Neural progenitor cell (in vitro differentiated cells): ENCODE data around the gene IGFBP6. TPM values are rescaled to one million over a fixed set of nuclear protein-coding genes. Genes with fewer than 3 reads are reported as not detected.
A peak's percentile ranks its signal among the peaks of the same experiment; 100 is the strongest.

Experiments used
- DNase-seq: peaks from one replicate; pipeline ENCODE4 v3.0.0-alpha.2; 2016; ENCODE audit warnings: low spot score
- H2AFZ ChIP-seq: fragments of 200-600 bp; sonication (generic); replicated peaks from 2 replicates; pipeline ENCODE4 v1.6.1; 2016; ENCODE audit warnings: antibody characterized with exemption
- H3F3A ChIP-seq: fragments of 200-600 bp; sonication (generic); 2 replicates; pipeline ENCODE4 v1.6.1; 2016; ENCODE audit warnings: antibody characterized with exemption, low read depth
- H3K27ac ChIP-seq: fragments of 200-600 bp; sonication (generic); 2 replicates; pipeline ENCODE4 v1.5.1; 2016; ENCODE audit warnings: mild to moderate bottlenecking
- H3K27me3 ChIP-seq: fragments of 200-600 bp; sonication (generic); 2 replicates; pipeline ENCODE4 v1.6.1; 2016; ENCODE audit warnings: mild to moderate bottlenecking, moderate library complexity
- H3K36me3 ChIP-seq: fragments of 200-600 bp; sonication (generic); 2 replicates; pipeline ENCODE4 v1.5.1; 2016
- H3K4me1 ChIP-seq: fragments of 200-600 bp; sonication (generic); 2 replicates; pipeline ENCODE4 v1.6.1; 2016; ENCODE audit warnings: mixed run types
- H3K4me2 ChIP-seq: fragments of 200-600 bp; sonication (generic); 2 replicates; pipeline ENCODE4 v1.6.1; 2016
- H3K4me3 ChIP-seq: fragments of 200-600 bp; sonication (generic); 2 replicates; pipeline ENCODE4 v1.5.1; 2016
- H3K79me2 ChIP-seq: fragments of 200-600 bp; sonication (generic); 2 replicates; pipeline ENCODE4 v1.6.1; 2016; ENCODE audit warnings: low read depth
- H3K9ac ChIP-seq: fragments of 200-600 bp; sonication (generic); 2 replicates; pipeline ENCODE4 v1.6.1; 2016
- H3K9me3 ChIP-seq: fragments of 200-600 bp; sonication (generic); 2 replicates; pipeline ENCODE4 v1.5.1; 2016; ENCODE audit warnings: low read depth
- H4K20me1 ChIP-seq: fragments of 200-600 bp; sonication (generic); 2 replicates; pipeline ENCODE4 v1.6.1; 2016; ENCODE audit warnings: low read depth
- H3K27ac Mint-ChIP-seq: 3 replicates; pipeline ENCODE4 v1.8.0; 2021; ENCODE audit warnings: mixed read lengths
- H3K27me3 Mint-ChIP-seq: 2 replicates; pipeline ENCODE4 v1.8.0; 2022; ENCODE audit warnings: low read depth, mild to moderate bottlenecking, inconsistent platforms, moderate library complexity, mixed read lengths; ENCODE audit not compliant: insufficient read depth
- H3K36me3 Mint-ChIP-seq: 3 replicates; pipeline ENCODE4 v1.8.0; 2021; ENCODE audit warnings: mixed read lengths
- H3K4me1 Mint-ChIP-seq: 3 replicates; pipeline ENCODE4 v1.8.0; 2021; ENCODE audit warnings: mixed read lengths
- H3K4me3 Mint-ChIP-seq: 3 replicates; pipeline ENCODE4 v1.8.0; 2021; ENCODE audit warnings: mild to moderate bottlenecking, moderate library complexity, mixed read lengths
- H3K9me3 Mint-ChIP-seq: 3 replicates; pipeline ENCODE4 v1.8.0; 2020; ENCODE audit warnings: mixed read lengths
- CTCF ChIP-seq: fragments of 200-600 bp; sonication (generic); IDR thresholded peaks from 2 replicates; pipeline ENCODE4 v1.5.1; 2017; ENCODE audit warnings: antibody characterized with exemption, mild to moderate bottlenecking
- EZH2 ChIP-seq: fragments of 200-600 bp; sonication (generic); IDR thresholded peaks from 2 replicates; pipeline ENCODE4 v1.6.1; 2017; ENCODE audit warnings: antibody characterized with exemption, mild to moderate bottlenecking, moderate library complexity
- EZH2phosphoT487 ChIP-seq: fragments of 200-600 bp; sonication (generic); IDR thresholded peaks from 2 replicates; pipeline ENCODE4 v1.6.1; 2017; ENCODE audit warnings: antibody characterized with exemption
- total RNA-seq: library from RNA; depleted of rRNA; stranded (reverse); fragments of >200 nt; gene quantifications from 2 replicates; pipeline ENCODE4 v1.2.3, GENCODE V29; 2015; ENCODE audit warnings: low replicate concordance

IGFBP6 gene
- total RNA-seq, 1 donor from 2014 or later = 2.6 TPM

- peaks cover 7% of the 10 kb centered on the region for H3F3A ChIP-seq
- H3K36me3 ChIP-seq = no peaks in the 10 kb centered on the region
- no peak overlapping the region for H3K4me3 Mint-ChIP-seq
- no peak overlapping the region for H3K27ac ChIP-seq
- TF ChIP-seq CTCF = no peak
- TF ChIP-seq EZH2phosphoT487 = no peak
- no peak for TF ChIP-seq EZH2
- no peak overlapping the region for H2AFZ ChIP-seq
- H3K9me3 ChIP-seq = no peaks in the 10 kb centered on the region
- H4K20me1 ChIP-seq = no peaks in the 10 kb centered on the region
- peak overlapping the region; percentile 33 for H3K4me2 ChIP-seq
- peaks cover 5% of the 10 kb centered on the region for H3K9me3 Mint-ChIP-seq
- DNase-seq = no peak
- H3K27me3 ChIP-seq = peaks cover 38% of the 10 kb centered on the region
- no peak overlapping the region for H3K4me3 ChIP-seq
- H3K4me1 Mint-ChIP-seq = peaks cover 5% of the 10 kb centered on the region
- peaks cover 12% of the 10 kb centered on the region for H3K27me3 Mint-ChIP-seq
- H3K9ac ChIP-seq = no peak overlapping the region
- no peaks in the 10 kb centered on the region for H3K79me2 ChIP-seq
- no peak overlapping the region for H3K27ac Mint-ChIP-seq
- no peaks in the 10 kb centered on the region for H3K36me3 Mint-ChIP-seq
- peaks cover 8% of the 10 kb centered on the region for H3K4me1 ChIP-seq
Observed at GRCh38 chr12:53086361-53086760, 11.1 kb upstream of the IGFBP6 start.

GRCh38 chr12:53090105-53090504, 7.4 kb upstream of the IGFBP6 start:
- no peaks in the 10 kb centered on the region for H3K36me3 Mint-ChIP-seq
- DNase-seq = no peak
- H3K27me3 Mint-ChIP-seq = peaks cover 18% of the 10 kb centered on the region
- H3K27ac Mint-ChIP-seq = no peak overlapping the region
- H3K4me3 Mint-ChIP-seq = no peak overlapping the region
- peaks cover 2% of the 10 kb centered on the region for H3K9me3 Mint-ChIP-seq
- Histone ChIP-seq H3K36me3 (no peaks in the 10 kb centered on the region), H3K4me3 (no peak overlapping the region), H3K27ac (no peak overlapping the region), H3K27me3 (peaks cover 24% of the 10 kb centered on the region), H3K9me3 (no peaks in the 10 kb centered on the region), H3K4me2 (no peak overlapping the region), H3K9ac (no peak overlapping the region), H4K20me1 (no peaks in the 10 kb centered on the region), H3K4me1 (peaks cover 8% of the 10 kb centered on the region), H3F3A (peaks cover 7% of the 10 kb centered on the region), H3K79me2 (no peaks in the 10 kb centered on the region), H2AFZ (no peak overlapping the region)
- TF ChIP-seq EZH2phosphoT487 (no peak), CTCF (no peak), EZH2 (no peak)
- H3K4me1 Mint-ChIP-seq = peaks cover 5% of the 10 kb centered on the region

GRCh38 chr12:53090554-53090953, 6.9 kb upstream of the IGFBP6 start:
- Histone ChIP-seq H3K27ac (no peak overlapping the region), H3K36me3 (no peaks in the 10 kb centered on the region), H3K9ac (no peak overlapping the region), H3K27me3 (peaks cover 27% of the 10 kb centered on the region), H3F3A (peaks cover 7% of the 10 kb centered on the region), H3K4me1 (peaks cover 8% of the 10 kb centered on the region), H3K4me2 (no peak overlapping the region), H3K4me3 (no peak overlapping the region), H3K79me2 (no peaks in the 10 kb centered on the region), H2AFZ (no peak overlapping the region), H4K20me1 (no peaks in the 10 kb centered on the region), H3K9me3 (no peaks in the 10 kb centered on the region)
- Mint-ChIP-seq H3K4me3 (no peak overlapping the region), H3K36me3 (no peaks in the 10 kb centered on the region), H3K4me1 (peaks cover 5% of the 10 kb centered on the region), H3K27me3 (peaks cover 22% of the 10 kb centered on the region), H3K9me3 (peaks cover 2% of the 10 kb centered on the region), H3K27ac (no peak overlapping the region)
- DNase-seq = no peak
- no peak for TF ChIP-seq CTCF
- no peak for TF ChIP-seq EZH2
- TF ChIP-seq EZH2phosphoT487 = no peak
